ENCODE results near the gene CSPG4.
"Not testable (repeated sequence)": the region's sequence is repeated elsewhere in the genome, so short reads cannot be mapped to it uniquely, and the experiment has no call there.

DNA sequence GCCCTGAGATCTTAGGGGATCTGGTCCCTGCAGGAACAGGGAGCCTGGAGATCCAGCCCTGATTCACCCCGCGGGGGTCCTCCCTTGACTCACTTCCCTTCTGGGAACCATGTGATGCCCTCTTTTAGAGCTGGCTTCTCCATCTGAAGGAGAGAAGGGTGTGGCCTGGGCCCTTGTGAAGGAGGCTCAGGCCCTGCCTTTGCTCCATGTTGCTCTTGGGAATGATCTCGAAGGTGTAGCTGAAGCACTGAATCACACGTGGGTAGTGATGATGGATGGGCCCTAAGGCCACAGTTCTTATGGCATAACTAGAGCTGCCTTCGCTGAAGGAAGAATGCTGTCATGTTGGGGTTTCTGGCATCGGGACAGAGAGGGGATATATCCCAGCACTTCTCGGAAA lies 1.2 kb downstream of the CSPG4 start:
- TF ChIP-seq POLR2A (IDR thresholded peaks at IDR 0.05), result not testable (repeated sequence)
- TF ChIP-seq, protein P1, sequence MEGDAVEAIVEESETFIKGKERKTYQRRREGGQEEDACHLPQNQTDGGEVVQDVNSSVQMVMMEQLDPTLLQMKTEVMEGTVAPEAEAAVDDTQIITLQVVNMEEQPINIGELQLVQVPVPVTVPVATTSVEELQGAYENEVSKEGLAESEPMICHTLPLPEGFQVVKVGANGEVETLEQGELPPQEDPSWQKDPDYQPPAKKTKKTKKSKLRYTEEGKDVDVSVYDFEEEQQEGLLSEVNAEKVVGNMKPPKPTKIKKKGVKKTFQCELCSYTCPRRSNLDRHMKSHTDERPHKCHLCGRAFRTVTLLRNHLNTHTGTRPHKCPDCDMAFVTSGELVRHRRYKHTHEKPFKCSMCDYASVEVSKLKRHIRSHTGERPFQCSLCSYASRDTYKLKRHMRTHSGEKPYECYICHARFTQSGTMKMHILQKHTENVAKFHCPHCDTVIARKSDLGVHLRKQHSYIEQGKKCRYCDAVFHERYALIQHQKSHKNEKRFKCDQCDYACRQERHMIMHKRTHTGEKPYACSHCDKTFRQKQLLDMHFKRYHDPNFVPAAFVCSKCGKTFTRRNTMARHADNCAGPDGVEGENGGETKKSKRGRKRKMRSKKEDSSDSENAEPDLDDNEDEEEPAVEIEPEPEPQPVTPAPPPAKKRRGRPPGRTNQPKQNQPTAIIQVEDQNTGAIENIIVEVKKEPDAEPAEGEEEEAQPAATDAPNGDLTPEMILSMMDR (IDR thresholded peaks at IDR 0.05), result not testable (repeated sequence)

All from right lobe of liver (tissue), 4 donors.